HepG2 (cell line): ENCODE data around the gene AQP12A. TPM values are rescaled to one million over a fixed set of nuclear protein-coding genes. Genes with fewer than 3 reads are reported as not detected.
A peak's percentile ranks its signal among the peaks of the same experiment; 100 is the strongest.

Experiments
- ATAC-seq: fragments of 200-7000 bp; cut with Tn5 transposase; 3 replicates; pipeline ENCODE4 v1.9.1; 2020; ENCODE audit warnings: mild to moderate bottlenecking, moderate library complexity
- BruUV-seq: library from RNA; stranded (reverse); fragments of 400-500 nt; replicated peaks from 2 replicates; lab custom pipeline; 2021; lab: Mats Ljungman, UMichigan
- CTCF ChIA-PET: fragments of 300-600 bp; formaldehyde crosslinking; extraction: SDS; loops from one replicate; lab custom pipeline; 2021; ENCODE audit warnings: low total read pairs, inconsistent platforms, low intra/inter-chr PET ratio; lab: Yijun Ruan, JAX
- POLR2A ChIA-PET: fragments of 350-600 bp; sonication (Branson Sonifier 250); formaldehyde crosslinking; loops from one replicate; lab custom pipeline; 2020; ENCODE audit warnings: antibody characterized with exemption, inconsistent platforms; lab: Yijun Ruan, JAX
- DNase-seq: peaks from one replicate; pipeline ENCODE4 v3.0.0-alpha.2; 2015; ENCODE audit warnings: low spot score
- FAIRE-seq: peaks from 3 replicates; lab custom pipeline; 2011; peaks lifted over from hg19 to GRCh38; lab: Jason Lieb, UNC
- H2AFZ ChIP-seq: one replicate; pipeline ENCODE4 v1.6.1; 2011; ENCODE audit warnings: low read length, inconsistent platforms
- H3K27ac ChIP-seq: fragments of 300-600 bp; 3 replicates; pipeline ENCODE4 v1.8.0; 2011; ENCODE audit warnings: mixed run types, mild to moderate bottlenecking, mixed read lengths, low read length, inconsistent platforms; ENCODE audit not compliant: insufficient read depth; ENCODE audit errors: extremely low read length
- H3K27me3 ChIP-seq, 2 experiments: fragments of 200-600 bp in 1 of 2; 2 replicates in 1 of 2; 3 replicates in 1 of 2; pipeline versions ENCODE4 v1.6.0 to v1.8.0; 2011; ENCODE audit warnings: low read length in 2 of 2, mild to moderate bottlenecking in 2 of 2, moderate library complexity in 2 of 2, inconsistent platforms in 1 of 2; ENCODE audit not compliant: insufficient read depth in 2 of 2, control insufficient read depth in 1 of 2
- H3K36me3 ChIP-seq, 2 experiments: fragments of 200-600 bp in 1 of 2; replicated peaks in 1 of 2; 2 replicates in 1 of 2; 3 replicates in 1 of 2; pipeline versions ENCODE4 v1.5.1 to v1.8.0; 2011; ENCODE audit warnings: low read length in 2 of 2, inconsistent platforms in 1 of 2; ENCODE audit not compliant: insufficient read depth in 2 of 2, control insufficient read depth in 1 of 2
- H3K4me1 ChIP-seq: 2 replicates; pipeline ENCODE4 v1.5.1; 2012; ENCODE audit warnings: low read length, inconsistent platforms; ENCODE audit not compliant: insufficient read depth
- H3K4me2 ChIP-seq: 2 replicates; pipeline ENCODE4 v1.6.0; 2011; ENCODE audit warnings: low read depth, low read length, inconsistent platforms
- H3K4me3 ChIP-seq, 3 experiments: fragments of 200-600 bp in 1 of 3; sonication (generic), shearing (Covaris generic) in 1 of 3; replicated peaks in 1 of 3; 2 replicates each; pipeline ENCODE4 v1.5.1; 2011 to 2016; ENCODE audit warnings: low read length in 3 of 3, inconsistent platforms in 2 of 3, low read depth in 2 of 3, mild to moderate bottlenecking in 2 of 3, control low read depth in 1 of 3, mixed read lengths in 1 of 3; ENCODE audit not compliant: insufficient read depth in 1 of 3
- H3K79me2 ChIP-seq: one replicate; pipeline ENCODE4 v1.6.1; 2011; ENCODE audit warnings: low read length, inconsistent platforms; ENCODE audit not compliant: insufficient read depth
- H3K9ac ChIP-seq: 2 replicates; pipeline ENCODE4 v1.6.0; 2011; ENCODE audit warnings: mild to moderate bottlenecking, low read depth, low read length, inconsistent platforms; ENCODE audit not compliant: insufficient read depth
- H3K9me3 ChIP-seq: 2 replicates; pipeline ENCODE4 v1.5.1; 2012; ENCODE audit warnings: mild to moderate bottlenecking, low read length
- H4K20me1 ChIP-seq: 2 replicates; pipeline ENCODE4 v1.6.0; 2011; ENCODE audit warnings: inconsistent platforms, mild to moderate bottlenecking, low read length, moderate library complexity; ENCODE audit not compliant: insufficient read depth
- EED ChIP-seq: sonication (generic); formaldehyde crosslinking; IDR thresholded peaks from 2 replicates; pipeline ENCODE4 v1.5.0; 2020; ENCODE audit warnings: mild to moderate bottlenecking, missing genetic modification reagents
- GMEB1 ChIP-seq: sonication (generic); formaldehyde crosslinking; IDR thresholded peaks from 2 replicates; pipeline ENCODE4 v1.5.1; 2020; ENCODE audit warnings: missing genetic modification reagents, mild to moderate bottlenecking, borderline replicate concordance
- ZNF704 ChIP-seq: sonication (generic); formaldehyde crosslinking; IDR thresholded peaks from 2 replicates; pipeline ENCODE4 v1.8.1; 2023; ENCODE audit warnings: mild to moderate bottlenecking, inconsistent platforms, moderate library complexity, missing genetic modification reagents, borderline replicate concordance
- WGBS: methylation state at CpG from one replicate; pipeline ENCODE4 v1.1.6; 2017; ENCODE audit warnings: low lambda C conversion rate; 5-methylcytosine and 5-hydroxymethylcytosine counted together
- in situ Hi-C: cut with HindIII; loops from 2 replicates; pipeline ENCODE4 v1.10.0; 2017; ENCODE audit warnings: low pct_unique_long_range_greater_than_20kb; ENCODE audit not compliant: extremely low pct_ligation_motif_present
- intact Hi-C: fragments of 100-400 bp; cut with micrococcal nuclease; formaldehyde crosslinking; loops from one replicate; pipeline ENCODE4 v1.10.0; 2022; ENCODE audit not compliant: unreplicated experiment
- polyA plus RNA-seq, 8 experiments: library from polyadenylated mRNA; depleted of rRNA in 3 of 8; stranded (reverse) in 7 of 8; unstranded in 1 of 8; fragments of >200 nt; fragmentation: Illumina TruSeq in 4 of 8; extraction: Trizol in 4 of 8; gene quantifications; 2 replicates each; pipeline versions ENCODE4 v1.2.1 to v1.2.3, GENCODE V29; 2011 to 2016; ENCODE audit warnings: low read depth in 4 of 8, missing spikeins in 1 of 8, mixed read lengths in 1 of 8; ENCODE audit not compliant: insufficient read depth in 1 of 8
- total RNA-seq, 5 experiments: library from RNA; depleted of rRNA; stranded (reverse); fragments of >200 nt; fragmentation: Illumina TruSeq; extraction: Trizol; gene quantifications; 2 replicates each; pipeline ENCODE4 v1.2.3, GENCODE V29; 2016; ENCODE audit warnings: low read depth in 1 of 5
- TF ChIP-seq, protein P1 (sequence below): sonication (generic); formaldehyde crosslinking; IDR thresholded peaks from 2 replicates; pipeline ENCODE4 v1.8.0; 2022; ENCODE audit warnings: missing genetic modification reagents, mild to moderate bottlenecking, moderate library complexity, borderline replicate concordance
- TF ChIP-seq, protein P2 (sequence below), 2 experiments: sonication (generic) in 1 of 2; formaldehyde crosslinking in 1 of 2; IDR thresholded peaks; 2 replicates each; pipeline versions ENCODE4 v1.6.1 to v1.9.0; 2014 to 2022; ENCODE audit warnings: antibody characterized with exemption in 1 of 2, borderline replicate concordance in 1 of 2, inconsistent platforms in 1 of 2, low read depth in 1 of 2, missing genetic modification reagents in 1 of 2

AQP12A gene
- total and polyA plus RNA-seq, 2 of the 13 experiments (the other 11 are each of a cell fraction or from before 2014, with no cell fraction given) = not detected

GRCh38 chr2:240712121-240712520 is 20.5 kb downstream of the AQP12A start:
- H3K27ac ChIP-seq = no peak overlapping the region
- no peak overlapping the region for H2AFZ ChIP-seq
- intact Hi-C loops = no loop called here
- FAIRE-seq (no peak), ATAC-seq (no peak), DNase-seq (no peak)
- no peaks in the 10 kb centered on the region for H3K79me2 ChIP-seq
- 18% methylated on average over 9 of the region's 9 CpGs for WGBS
- no peaks in the 10 kb centered on the region for H3K4me1 ChIP-seq
- ChIA-PET CTCF (no interaction called here), POLR2A (no interaction called here)
- in situ Hi-C loops = no loop called here
- H3K9me3 ChIP-seq = no peaks in the 10 kb centered on the region
- H3K36me3 ChIP-seq = no peaks in the 10 kb centered on the region
- H3K4me2 ChIP-seq = no peak overlapping the region
- BruUV-seq = no TSS peak
- H3K4me3 ChIP-seq = no peak overlapping the region
- peaks cover 47 to 91% of the 10 kb centered on the region in 2 experiments for H3K27me3 ChIP-seq
- no peaks in the 10 kb centered on the region for H4K20me1 ChIP-seq
- H3K9ac ChIP-seq = no peak overlapping the region
- TF ChIP-seq ZNF704 = no peak
- 0 out of 2 replicates have a peak, but pooled peaks have one; percentile 23 for TF ChIP-seq EED (CRISPR knock-in tag)
- TF ChIP-seq, protein P1, sequence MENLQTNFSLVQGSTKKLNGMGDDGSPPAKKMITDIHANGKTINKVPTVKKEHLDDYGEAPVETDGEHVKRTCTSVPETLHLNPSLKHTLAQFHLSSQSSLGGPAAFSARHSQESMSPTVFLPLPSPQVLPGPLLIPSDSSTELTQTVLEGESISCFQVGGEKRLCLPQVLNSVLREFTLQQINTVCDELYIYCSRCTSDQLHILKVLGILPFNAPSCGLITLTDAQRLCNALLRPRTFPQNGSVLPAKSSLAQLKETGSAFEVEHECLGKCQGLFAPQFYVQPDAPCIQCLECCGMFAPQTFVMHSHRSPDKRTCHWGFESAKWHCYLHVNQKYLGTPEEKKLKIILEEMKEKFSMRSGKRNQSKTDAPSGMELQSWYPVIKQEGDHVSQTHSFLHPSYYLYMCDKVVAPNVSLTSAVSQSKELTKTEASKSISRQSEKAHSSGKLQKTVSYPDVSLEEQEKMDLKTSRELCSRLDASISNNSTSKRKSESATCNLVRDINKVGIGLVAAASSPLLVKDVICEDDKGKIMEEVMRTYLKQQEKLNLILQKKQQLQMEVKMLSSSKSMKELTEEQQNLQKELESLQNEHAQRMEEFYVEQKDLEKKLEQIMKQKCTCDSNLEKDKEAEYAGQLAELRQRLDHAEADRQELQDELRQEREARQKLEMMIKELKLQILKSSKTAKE = no peak
- no peak for TF ChIP-seq GMEB1 (CRISPR knock-in tag)
- TF ChIP-seq, protein P2, sequence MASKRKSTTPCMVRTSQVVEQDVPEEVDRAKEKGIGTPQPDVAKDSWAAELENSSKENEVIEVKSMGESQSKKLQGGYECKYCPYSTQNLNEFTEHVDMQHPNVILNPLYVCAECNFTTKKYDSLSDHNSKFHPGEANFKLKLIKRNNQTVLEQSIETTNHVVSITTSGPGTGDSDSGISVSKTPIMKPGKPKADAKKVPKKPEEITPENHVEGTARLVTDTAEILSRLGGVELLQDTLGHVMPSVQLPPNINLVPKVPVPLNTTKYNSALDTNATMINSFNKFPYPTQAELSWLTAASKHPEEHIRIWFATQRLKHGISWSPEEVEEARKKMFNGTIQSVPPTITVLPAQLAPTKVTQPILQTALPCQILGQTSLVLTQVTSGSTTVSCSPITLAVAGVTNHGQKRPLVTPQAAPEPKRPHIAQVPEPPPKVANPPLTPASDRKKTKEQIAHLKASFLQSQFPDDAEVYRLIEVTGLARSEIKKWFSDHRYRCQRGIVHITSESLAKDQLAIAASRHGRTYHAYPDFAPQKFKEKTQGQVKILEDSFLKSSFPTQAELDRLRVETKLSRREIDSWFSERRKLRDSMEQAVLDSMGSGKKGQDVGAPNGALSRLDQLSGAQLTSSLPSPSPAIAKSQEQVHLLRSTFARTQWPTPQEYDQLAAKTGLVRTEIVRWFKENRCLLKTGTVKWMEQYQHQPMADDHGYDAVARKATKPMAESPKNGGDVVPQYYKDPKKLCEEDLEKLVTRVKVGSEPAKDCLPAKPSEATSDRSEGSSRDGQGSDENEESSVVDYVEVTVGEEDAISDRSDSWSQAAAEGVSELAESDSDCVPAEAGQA (IDR thresholded peaks at IDR 0.05; ENCODE audit: low read depth) = no peak
- TF ChIP-seq, protein P2 (CRISPR knock-in tag; IDR thresholded peaks at IDR 0.05; ENCODE audit: borderline replicate concordance) = no peak
